ENCODE measurements around the gene TSPAN7.

- TF ChIP-seq TOX (CRISPR knock-in tag; IDR thresholded peaks at IDR 0.05; ENCODE audit: borderline replicate concordance): no peak
- no peak for TF ChIP-seq CREB5 (CRISPR knock-in tag; IDR thresholded peaks at IDR 0.05; ENCODE audit: low read depth)
- no peak for TF ChIP-seq ZNF70 (CRISPR knock-in tag; IDR thresholded peaks at IDR 0.05)
- no peak for TF ChIP-seq POU6F1 (CRISPR knock-in tag; IDR thresholded peaks at IDR 0.05; ENCODE audit: borderline replicate concordance, low read depth)
- TF ChIP-seq ESRRG (CRISPR knock-in tag; IDR thresholded peaks at IDR 0.05): no peak
- no peak for TF ChIP-seq PPARA (CRISPR knock-in tag; IDR thresholded peaks at IDR 0.05; ENCODE audit: borderline replicate concordance)
- TF ChIP-seq ZFP3 (CRISPR knock-in tag; IDR thresholded peaks at IDR 0.05): no peak
- TF ChIP-seq SNAI2 (CRISPR knock-in tag; IDR thresholded peaks at IDR 0.05): no peak
- no peak for TF ChIP-seq CSDC2 (CRISPR knock-in tag; IDR thresholded peaks at IDR 0.05)
- no peak for TF ChIP-seq ISL1 (CRISPR knock-in tag; IDR thresholded peaks at IDR 0.05)
- TF ChIP-seq, protein P1, sequence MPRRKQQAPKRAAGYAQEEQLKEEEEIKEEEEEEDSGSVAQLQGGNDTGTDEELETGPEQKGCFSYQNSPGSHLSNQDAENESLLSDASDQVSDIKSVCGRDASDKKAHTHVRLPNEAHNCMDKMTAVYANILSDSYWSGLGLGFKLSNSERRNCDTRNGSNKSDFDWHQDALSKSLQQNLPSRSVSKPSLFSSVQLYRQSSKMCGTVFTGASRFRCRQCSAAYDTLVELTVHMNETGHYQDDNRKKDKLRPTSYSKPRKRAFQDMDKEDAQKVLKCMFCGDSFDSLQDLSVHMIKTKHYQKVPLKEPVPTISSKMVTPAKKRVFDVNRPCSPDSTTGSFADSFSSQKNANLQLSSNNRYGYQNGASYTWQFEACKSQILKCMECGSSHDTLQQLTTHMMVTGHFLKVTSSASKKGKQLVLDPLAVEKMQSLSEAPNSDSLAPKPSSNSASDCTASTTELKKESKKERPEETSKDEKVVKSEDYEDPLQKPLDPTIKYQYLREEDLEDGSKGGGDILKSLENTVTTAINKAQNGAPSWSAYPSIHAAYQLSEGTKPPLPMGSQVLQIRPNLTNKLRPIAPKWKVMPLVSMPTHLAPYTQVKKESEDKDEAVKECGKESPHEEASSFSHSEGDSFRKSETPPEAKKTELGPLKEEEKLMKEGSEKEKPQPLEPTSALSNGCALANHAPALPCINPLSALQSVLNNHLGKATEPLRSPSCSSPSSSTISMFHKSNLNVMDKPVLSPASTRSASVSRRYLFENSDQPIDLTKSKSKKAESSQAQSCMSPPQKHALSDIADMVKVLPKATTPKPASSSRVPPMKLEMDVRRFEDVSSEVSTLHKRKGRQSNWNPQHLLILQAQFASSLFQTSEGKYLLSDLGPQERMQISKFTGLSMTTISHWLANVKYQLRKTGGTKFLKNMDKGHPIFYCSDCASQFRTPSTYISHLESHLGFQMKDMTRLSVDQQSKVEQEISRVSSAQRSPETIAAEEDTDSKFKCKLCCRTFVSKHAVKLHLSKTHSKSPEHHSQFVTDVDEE (CRISPR knock-in tag; IDR thresholded peaks at IDR 0.05): no peak
These were observed 100.2 kb downstream of the TSPAN7 start for GRCh38 chrX:38661561-38661960.

All from SK-N-SH treated with all-trans-retinoic acid at 6 μM for 48 hours (cell line).